Esophagus mucosa (tissue), 1 donor: ENCODE data around the gene SMAD9. TPM values are rescaled to one million over a fixed set of nuclear protein-coding genes. Genes with fewer than 3 reads are reported as not detected.

ENCODE experiments used
- ATAC-seq: fragments of 200-7000 bp; cut with Tn5 transposase; one replicate; pipeline ENCODE4 v1.9.1; 2020
- total RNA-seq: library from RNA; stranded (reverse); gene quantifications from one replicate; pipeline ENCODE4 v1.2.4, GENCODE V29; 2023
- donor health status: DM: yes; HTN: yes; CAD: no.

The SMAD9 gene
- total RNA-seq, result 0.68 TPM

DNA sequence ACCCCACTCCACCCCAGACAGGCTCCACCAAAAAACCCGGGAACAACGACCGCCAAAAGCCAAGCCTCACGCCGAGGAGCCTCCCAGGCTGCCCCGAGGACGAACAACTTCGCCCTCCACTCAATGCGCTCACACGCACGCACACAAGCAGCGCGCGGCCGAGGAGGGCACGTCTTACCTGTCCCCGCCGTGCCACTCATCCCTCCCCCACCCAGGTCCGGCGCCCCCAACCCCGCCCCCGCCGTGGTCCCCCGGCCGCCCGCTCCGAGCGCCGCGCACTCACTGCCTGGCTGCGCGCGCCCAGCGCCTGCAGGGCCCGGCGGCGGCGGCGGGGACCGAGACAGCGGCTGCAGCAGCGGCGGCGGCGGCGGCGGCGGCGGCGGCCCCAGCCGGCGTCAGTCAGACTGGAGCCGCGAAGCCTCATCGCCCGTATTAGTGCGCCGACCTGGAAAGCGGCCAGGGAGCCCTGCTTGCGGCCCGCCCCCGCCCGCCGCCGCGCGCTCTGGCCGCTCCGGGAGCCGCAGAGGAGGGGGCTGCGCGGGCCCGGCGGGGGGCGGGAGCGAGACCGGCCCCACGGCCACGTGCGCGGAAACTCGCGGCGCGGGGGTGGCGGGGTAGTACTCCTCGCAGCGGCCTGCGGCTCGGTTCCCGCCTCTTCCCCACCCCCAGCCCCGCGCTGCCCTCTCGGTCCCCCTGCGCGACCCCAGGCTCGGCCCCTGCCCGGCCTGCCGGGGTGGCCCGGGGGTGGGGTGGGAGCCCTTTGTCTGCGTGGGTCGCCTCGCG lies at the start of gene SMAD9:
Gene SMAD9 (minus strand): TSS at position 406 of the 783 bp plus-strand sequence. CDS start 40,549 bp downstream, outside the sequence.
- ATAC-seq, result peak; percentile 70

DNA sequence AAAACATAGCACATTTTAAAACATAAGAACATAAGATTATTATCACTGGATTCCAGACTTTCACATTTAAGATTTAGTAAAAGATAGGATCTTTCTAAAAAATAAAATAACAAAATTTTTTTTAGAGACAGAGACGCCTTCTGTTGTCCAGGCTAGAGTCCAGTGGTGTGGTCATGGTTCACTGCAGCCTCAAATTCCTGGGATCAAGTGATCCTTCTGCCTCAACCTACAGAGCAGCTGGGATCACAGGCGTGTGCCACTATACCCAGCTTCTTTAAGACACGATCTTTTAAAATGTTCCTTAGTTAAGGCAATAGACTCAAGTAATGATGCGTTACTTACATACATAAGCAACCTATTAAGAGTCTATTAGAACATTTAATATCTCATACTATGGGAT lies 46.4 kb upstream of the SMAD9 start:
- ATAC-seq, result no peak

DNA sequence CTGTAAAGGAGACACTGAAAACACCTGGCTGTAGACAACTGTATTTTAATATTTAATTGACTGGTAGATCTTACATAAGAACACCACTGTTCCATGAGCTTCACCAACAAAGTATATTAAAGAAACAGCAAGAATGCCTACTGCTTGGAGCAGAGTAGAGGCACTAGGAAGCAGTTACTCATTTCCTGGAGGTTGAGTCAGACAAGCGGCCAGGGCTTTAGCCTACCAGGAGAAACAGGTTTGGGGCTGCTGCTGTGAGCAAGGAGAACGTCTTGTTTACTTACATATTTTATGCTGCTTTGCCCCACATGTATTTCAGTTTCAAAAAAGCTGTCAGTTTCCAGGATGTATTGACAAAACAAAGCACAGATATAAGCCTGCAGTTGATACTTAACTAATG lies 45.7 kb upstream of the SMAD9 start:
- ATAC-seq, result peak; percentile 99

DNA sequence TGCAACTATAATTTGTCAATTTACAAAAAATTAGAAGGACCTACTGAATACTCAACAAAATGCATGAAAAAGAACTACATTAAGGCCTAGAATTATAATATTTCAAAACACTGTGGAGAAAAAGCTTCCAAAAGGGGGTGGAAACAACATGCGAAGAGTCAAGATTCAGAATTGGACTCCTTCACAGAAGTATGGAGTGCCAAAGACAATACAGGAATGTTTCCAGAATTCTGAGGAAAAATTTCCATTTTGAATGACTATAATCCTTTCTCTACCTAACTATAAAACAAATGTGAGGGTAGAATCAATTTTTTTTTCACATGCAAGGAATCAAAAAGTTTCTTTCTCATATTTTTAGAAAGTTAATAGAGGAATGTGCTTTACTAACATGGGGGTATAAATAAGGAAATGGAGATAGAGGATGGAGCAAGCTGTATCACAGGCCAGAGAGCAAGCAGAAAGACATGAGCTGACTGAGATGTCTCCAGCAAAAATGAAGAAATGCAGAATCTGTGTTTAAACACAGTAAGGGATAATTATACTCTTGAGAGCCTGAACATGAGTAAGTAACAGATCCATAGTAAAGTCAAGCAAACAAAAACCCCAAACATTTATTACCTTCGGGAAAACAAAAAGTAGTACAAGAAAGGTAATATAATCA lies 39.5 kb upstream of the SMAD9 start:
- ATAC-seq, result no peak

DNA sequence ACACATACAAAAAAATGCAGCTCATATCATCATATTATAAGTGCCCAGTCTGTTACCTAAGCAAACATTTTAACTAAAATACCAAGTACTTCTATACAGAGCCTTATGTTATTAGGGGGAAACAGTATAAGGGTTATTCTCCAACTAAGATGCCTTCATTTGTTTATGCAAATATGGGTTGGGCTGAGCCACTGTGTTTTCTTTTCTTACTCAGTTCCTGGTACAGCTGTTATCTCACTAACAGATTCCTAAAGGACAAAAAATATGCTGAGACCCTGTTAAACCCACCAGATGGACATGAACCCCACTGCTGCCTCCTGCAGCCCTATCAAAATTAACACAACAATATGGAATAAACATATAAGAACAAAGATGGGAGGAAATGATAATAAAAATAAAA lies 34.5 kb upstream of the SMAD9 start:
- no peak for ATAC-seq

DNA sequence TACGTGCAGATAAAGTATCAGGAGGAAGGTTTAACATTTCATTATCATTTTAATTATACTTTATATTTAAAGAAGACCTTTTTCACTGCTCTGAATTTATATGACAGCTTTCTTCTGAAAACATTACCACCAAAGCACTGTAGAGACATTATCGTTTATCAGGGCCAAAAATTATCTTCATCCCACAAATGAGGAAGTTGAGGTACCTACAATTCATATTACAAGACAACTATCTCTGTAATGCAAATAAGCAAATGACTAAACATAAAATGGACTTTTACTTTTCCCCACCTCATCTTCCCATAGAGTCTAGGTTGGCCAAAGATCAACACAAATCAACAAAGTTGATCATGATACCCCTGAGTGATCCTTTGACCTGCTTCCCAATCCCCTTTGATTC lies 30.9 kb upstream of the SMAD9 start:
- ATAC-seq, result no peak

DNA sequence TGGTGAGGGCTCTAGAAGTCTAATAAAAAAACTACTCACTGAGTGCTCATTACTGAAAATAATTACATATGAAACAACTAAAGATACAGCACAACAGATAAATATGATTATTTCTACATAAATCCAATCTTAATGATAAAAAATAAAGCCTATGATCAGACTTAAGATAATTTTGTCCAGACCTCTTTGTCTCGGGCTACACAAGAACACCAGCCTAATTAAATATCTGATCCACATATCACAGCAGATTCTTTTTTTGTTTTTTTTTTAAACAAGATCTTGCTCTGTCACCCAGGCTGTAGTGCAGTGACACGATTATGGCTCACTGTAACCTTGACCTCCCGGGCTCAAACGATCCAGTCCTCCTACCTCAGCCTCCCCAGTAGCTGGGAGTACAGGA lies 30.3 kb upstream of the SMAD9 start:
- no peak for ATAC-seq

DNA sequence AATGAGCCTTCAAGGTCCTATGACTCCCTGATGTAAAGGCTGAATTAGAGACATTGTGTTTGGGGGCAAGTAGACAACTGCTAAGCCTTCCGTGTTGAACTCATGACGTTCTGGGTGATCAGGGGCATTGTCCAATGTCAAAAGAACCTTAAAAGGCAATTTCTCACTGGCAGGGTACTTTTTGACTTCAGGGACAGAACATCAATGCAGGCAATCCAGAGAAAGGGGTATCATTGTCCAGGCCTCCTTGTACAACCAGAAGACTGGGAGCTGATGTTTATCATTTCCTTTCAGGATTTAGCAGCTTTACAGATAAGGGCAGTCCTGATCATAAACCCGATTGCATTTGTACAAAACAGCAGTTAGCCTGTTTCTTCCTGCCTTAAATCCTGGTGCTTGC lies 25.0 kb upstream of the SMAD9 start:
- no peak for ATAC-seq

DNA sequence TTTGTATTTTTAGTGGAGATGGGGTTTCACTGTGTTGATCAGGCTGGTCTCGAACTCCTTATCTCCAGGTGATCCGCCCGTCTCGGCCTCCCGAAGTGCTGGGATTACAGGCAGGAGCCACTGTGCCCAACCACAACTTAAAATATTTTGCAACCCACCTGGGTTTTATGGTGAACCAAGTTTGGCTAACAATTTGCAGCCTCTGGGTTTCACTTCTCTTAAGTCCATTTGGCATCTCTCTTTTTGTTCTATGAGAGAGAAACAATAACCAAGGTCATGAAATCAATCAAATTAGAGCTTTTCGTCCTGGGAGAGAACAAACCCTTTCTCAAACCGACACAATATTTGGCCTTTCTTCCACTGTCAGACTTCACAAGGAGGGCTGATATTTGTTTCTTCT lies 5.6 kb upstream of the SMAD9 start:
- no peak for ATAC-seq

DNA sequence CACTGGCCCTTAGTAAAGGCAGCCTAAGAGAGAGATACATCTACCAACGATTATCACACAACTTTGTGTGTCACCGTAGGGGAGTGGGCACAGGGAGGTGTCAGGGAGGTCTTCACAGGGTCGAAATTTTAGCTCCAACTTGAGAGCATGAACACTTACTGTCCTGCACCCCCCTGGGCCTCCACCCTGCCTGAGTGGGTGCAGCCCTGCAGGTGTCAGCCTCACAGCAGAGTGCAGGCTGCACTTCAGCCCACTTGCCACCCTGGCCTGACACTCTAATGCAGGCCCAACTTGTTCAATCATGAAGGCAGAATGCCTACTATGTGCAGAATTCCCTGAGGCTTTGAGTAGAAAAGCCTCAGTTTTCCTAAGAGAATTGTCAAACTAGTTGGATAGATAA lies 4.0 kb upstream of the SMAD9 start:
- ATAC-seq, result no peak

DNA sequence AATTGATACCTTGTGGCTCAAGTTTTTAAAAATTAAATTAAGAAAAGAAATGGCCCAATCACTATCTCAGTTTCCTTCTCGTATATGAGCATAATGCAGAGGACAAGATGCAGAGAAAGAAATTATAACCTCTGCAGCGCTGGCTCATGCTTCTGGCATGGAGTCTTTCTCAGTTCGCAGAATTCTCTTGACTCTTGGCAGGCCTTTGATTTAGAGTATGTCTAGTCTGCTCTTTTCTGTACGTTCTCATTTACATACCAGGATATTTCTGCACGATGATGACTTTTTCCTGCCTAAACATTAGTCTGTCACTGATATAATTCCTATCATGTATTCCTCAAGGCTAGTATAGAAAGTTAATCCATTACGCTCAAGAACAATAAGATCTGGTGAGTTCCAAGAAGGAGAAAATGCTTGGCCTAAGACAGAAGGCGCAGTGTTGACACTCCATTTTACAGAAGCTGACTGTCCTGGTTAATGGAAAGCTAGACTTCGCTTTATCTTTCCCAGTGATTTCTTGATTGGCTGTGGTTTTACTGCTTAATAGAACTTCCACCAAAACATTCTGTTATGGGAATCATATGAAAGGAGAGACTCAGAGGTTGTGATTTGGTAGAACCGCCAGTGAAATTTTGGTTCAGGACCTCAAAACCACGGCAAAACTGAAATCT lies 1.7 kb upstream of the SMAD9 start:
- no peak for ATAC-seq

DNA sequence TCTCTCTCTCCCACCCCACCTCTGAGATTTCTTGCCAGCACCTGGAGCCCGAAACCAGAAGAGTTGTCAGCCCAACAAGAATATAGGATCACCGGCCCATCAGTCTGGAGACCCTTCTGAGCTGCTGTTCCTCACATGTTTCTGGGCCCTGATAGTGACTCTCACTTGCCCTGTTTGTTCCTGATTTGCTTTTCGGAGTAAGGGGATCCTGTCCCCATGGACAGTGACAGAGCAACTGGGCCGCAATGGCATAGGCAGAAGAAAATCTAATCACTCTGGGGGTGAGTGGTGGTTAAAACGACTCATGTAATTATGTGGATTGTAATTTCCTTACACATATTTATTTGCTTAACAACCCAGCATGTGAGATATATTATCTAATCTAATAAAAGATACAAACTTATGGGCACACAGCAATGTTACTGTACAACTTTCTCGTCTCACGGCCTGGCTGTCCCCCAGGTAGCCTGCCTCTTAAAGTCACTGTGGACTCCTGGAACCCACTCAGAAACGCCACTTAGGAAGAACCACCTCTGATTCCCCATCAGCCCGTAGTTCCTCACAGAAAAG lies 663 bp upstream of the SMAD9 start:
- no peak for ATAC-seq

DNA sequence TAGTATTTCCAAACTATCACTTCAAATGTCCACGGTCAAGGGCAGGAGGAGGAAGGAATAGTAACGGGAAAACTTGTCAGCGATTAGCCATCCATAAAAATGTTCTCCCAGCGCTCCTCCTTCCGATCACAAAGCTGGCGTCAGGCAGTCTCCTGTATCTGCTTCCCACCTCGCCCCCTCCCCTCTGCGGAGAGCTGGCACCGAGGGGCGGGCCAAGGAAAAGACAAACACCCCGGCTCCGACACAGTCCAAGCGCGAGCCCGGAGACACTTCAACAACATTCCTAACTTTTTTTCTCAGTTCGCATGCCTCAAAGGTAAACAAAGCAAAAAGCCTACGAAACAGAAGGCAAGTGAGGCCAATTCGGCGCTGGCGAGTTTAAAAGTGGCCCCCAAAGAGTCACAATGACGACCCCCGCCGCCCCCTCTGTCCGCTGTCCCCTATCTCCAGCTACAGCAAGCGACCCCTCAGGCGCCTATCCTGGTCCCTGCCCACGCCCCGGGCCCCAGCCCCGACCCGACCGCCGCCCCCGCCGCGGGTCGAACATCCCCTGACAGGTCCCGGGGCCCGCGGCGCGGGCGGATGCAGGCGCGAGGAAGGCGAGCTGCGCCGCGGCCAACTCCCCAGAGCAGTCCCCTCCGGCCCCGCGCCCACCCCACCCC lies 736 bp downstream of the SMAD9 start:
- peak; percentile 47 for ATAC-seq

DNA sequence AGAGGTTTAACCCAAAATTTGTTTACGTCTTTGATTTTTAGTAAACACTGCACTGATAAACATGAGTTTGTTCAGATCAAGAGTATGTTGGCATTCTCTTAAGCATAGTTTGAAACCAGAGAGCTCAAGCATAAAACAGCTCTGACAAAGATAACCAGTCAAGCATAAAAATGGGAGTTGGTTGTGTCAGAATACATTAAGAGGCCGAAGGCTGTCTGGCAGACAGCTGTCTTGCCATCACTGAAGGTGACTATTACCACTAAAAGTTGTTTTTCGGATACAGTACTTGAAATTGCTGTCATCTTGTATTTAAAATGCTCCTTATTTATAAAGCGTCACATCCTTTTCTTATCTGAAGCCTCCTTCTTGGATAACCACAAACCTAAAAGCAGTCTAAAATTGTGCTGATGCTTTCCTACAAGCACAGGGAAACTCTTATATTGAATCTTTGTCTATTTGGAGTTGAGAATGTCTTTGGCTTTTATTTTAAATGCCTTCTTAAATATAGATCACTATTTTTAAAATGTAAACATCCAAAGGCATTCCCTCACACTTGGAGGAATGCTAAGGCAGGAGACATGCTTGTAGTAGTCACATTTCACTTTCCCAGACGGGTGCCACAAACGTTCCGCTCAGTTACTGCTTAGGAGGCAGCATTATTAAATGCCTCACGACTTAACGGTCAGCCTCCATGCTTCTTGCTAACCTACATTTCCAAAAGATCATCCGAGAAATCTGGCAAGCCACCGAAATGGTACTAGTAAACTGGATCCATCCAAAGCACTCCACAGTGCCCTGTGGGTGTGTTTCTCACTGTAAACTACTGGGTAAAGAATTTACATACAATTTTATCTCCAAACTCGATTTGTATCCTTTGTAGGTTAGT lies 1.5 kb downstream of the SMAD9 start:
- ATAC-seq, result no peak

DNA sequence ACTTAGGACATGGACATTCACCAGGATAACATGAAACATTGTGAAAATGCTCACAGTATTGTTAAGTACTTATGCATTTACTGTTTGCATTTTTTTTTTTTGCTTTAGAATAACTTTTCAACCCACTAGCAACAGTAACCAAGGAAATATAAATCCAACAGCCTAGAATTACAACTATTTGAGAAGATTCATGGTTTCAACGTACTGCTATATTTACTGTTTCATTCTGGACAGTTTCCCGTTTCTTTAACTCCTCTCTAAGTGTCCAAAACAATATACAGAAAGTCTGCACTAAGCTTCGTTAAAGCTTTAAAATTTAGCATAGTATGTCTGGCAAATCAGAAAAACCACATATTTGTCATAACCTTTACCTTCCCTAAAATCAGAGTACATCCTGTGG lies 2.7 kb downstream of the SMAD9 start:
- no peak for ATAC-seq

DNA sequence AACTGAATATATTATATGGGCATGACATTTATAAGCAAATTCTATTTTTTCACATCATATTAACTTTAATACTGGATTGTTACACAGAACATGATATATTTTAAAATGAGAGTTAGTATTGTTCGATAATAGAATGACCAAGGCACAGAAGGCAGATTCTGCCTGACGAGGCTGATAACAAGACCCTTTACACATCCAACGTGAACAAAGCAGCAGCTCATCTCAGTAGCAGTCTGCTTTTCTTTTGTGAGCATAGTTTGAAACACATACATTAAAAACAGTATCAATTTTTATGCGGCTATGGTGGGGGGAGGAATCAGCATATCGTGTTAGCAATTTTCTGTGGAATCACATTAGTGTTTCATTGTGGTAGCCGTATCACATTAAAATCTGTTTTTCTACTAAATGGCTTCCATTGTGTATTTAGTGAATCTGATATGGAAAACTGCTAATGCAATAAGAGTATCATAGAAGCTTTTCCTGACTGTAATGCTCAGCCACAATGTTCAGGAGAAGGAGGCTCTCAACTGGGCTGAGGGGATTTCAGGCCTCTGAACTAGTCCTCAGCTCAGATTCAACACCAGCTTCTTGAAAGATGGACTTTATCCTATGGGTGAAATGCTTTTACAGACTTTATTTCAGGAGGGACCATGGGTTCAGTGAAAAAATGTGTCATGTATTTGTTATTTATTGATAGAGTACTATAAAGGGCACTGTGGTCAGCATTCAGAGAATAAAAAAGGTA lies 4.0 kb downstream of the SMAD9 start:
- no peak for ATAC-seq

DNA sequence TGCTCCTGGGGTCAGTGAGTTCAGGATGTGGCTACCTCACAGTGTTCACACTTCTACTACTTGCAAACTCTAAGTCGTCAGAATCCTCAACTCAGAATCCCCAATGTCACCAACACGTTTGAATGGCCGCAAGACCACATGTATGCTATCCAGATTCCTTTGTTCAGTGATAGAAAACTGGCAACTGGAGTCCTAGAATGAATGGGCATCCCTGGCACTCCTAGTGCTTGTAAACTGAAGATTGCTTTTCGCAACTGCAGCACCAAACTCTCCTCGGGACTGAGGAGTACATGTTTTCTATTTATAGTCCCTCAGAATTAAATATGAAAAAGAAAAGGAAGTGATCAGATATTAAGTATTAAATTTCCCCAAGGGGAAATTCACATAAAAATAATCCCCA lies 4.9 kb downstream of the SMAD9 start:
- no peak for ATAC-seq

DNA sequence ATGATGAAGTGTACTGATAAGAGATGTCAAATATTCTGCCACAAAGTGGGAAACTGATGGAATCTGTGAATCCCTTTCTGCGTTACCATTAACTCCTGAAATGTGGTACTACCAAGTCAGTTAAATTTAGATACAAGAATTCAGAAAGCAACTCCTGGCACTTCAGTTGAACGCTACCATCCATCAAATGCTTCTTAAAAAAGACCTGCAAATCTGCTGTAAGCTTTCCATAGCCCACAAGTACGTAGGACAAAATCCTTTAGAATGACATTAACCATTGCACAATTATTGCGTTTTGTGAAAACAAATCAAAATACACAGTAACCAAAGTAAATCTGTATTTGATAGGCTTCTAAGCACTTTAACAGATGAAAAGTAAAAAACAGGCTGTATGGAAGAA lies 5.4 kb downstream of the SMAD9 start:
- ATAC-seq, result no peak

DNA sequence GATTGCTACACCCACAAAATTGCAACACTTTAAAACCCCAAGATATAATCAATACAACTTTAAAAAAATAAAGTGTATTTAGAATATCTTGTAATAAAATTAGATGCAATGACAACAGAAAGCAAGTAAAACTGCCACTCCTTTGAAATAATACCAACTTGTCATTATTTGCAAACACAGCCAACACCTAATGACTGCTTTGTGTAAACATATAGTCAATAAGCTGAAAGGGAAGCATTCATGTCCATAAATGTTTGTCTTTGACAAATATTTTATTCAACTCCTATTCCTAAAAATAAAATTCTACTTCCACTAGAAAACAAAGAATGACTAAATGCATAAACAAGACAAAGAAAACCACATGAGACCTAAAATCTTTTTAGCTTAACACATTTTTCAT lies 6.6 kb downstream of the SMAD9 start:
- ATAC-seq, result no peak

DNA sequence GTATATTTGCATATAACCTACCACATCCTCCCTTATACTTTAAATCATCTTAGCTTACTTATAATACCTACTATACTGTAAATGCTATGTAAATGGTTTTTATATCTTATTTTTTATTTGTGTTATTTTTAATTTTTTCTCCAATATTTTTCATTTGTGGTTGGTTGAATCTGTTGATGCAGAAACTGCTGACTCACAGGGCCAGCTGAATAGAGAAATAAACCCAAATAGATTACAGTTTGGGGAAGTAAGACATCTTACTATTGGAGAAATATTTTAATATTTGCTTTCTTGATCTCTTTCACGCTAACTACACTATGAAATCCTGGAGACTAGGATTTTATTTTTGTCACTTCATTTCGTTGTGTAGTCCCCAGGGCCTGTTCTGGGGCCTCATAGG lies 7.1 kb downstream of the SMAD9 start:
- ATAC-seq, result no peak

DNA sequence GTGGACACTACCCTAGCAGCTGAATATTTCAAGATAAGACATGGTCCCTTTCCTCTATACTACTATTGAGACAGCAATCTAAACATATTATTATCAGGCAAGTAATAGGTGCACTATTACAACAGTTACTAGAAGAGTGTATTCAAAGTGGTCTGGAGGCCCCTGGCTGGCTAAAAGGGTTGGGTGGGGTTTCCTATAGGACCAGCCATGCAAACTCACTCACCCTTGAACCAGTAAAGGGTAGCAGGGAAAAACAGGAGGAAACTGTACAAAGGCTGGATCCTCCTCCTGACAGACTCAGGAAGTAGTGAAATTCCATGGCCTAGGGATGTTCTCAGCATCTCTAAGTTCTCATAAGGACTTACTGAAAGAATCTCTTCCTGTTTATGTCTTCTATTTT lies 7.7 kb downstream of the SMAD9 start:
- ATAC-seq, result no peak
